Measurements from ENCODE around the gene KLHDC2. TPM values are rescaled to one million over a fixed set of nuclear protein-coding genes. Genes with fewer than 3 reads are reported as not detected.

KLHDC2 gene
- total RNA-seq, 1 donor = 83.2 TPM

DNA sequence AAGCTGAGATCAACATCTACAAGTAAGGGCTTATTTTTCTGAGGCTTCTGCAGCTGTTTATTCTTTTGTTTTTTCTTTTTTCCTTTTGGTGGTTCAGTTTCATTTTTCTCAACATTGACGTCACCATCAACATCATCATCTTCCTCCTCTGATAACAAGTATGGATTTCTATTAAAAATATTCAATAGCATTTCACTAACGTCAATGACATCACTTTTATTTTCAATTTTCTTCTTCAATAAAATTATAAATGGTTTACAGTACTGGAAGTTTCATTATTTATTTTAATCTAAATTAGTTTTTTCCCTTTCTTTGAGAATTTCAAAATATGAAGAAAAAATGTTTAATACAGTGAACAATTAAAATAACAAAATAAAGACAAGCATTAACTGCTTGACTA is 60.7 kb downstream of the KLHDC2 start:
- no peaks in the 10 kb centered on the region for H3K79me2 ChIP-seq (ENCODE audit: insufficient read depth, low read length)
- no peaks in the 10 kb centered on the region for H3K9me3 ChIP-seq (ENCODE audit: low read depth, low read length)
- no peaks in the 10 kb centered on the region for H3K27me3 ChIP-seq (ENCODE audit: insufficient read depth, low read length)
- no peaks in the 10 kb centered on the region for H3K4me1 ChIP-seq (ENCODE audit: insufficient read depth, low read length)
- H2AFZ ChIP-seq (ENCODE audit: low read length) = no peak overlapping the region
- H3K36me3 ChIP-seq (ENCODE audit: insufficient read depth, low read length) = peaks cover 85% of the 10 kb centered on the region
- H4K20me1 ChIP-seq (ENCODE audit: insufficient read depth, low read length) = no peaks in the 10 kb centered on the region
- H3K4me2 ChIP-seq (ENCODE audit: insufficient read depth, low read length) = no peak overlapping the region
- TF ChIP-seq, protein P1, sequence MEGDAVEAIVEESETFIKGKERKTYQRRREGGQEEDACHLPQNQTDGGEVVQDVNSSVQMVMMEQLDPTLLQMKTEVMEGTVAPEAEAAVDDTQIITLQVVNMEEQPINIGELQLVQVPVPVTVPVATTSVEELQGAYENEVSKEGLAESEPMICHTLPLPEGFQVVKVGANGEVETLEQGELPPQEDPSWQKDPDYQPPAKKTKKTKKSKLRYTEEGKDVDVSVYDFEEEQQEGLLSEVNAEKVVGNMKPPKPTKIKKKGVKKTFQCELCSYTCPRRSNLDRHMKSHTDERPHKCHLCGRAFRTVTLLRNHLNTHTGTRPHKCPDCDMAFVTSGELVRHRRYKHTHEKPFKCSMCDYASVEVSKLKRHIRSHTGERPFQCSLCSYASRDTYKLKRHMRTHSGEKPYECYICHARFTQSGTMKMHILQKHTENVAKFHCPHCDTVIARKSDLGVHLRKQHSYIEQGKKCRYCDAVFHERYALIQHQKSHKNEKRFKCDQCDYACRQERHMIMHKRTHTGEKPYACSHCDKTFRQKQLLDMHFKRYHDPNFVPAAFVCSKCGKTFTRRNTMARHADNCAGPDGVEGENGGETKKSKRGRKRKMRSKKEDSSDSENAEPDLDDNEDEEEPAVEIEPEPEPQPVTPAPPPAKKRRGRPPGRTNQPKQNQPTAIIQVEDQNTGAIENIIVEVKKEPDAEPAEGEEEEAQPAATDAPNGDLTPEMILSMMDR (IDR thresholded peaks at IDR 0.05; ENCODE audit: extremely low read depth, low read depth, low read length) = no peak
- H3K27ac ChIP-seq (ENCODE audit: low read depth, low read length) = no peak overlapping the region
- no peak overlapping the region for H3K4me3 ChIP-seq (ENCODE audit: insufficient read depth, low read length)
- no peak for DNase-seq (ENCODE audit: insufficient read length, low spot score, missing footprints)

Other genes starting within 250 kb of the KLHDC2 start
- 3,421 and 4,153 TPM in 2 replicates for gene RPS29, start 181.8 kb upstream of the KLHDC2 start, total RNA-seq
- gene LRR1, start 169.2 kb upstream of the KLHDC2 start, total RNA-seq = 7.6 and 16.2 TPM in 2 replicates
- 181 and 192 TPM in 2 replicates for gene RPL36AL, start 147.5 kb upstream of the KLHDC2 start, total RNA-seq
- 63.0 and 63.1 TPM in 2 replicates for gene MGAT2, start 147.4 kb upstream of the KLHDC2 start, total RNA-seq
- 9.8 and 10.0 TPM in 2 replicates for gene DNAAF2, start 132.9 kb upstream of the KLHDC2 start, total RNA-seq
- gene POLE2, start 79.9 kb upstream of the KLHDC2 start, total RNA-seq = 4.4 and 6.2 TPM in 2 replicates
- 2.9 and 4.7 TPM in 2 replicates for gene KLHDC1, start 75.0 kb upstream of the KLHDC2 start, total RNA-seq
- gene NEMF, start 84.6 kb downstream of the KLHDC2 start, total RNA-seq = 51.3 and 54.3 TPM in 2 replicates
- 58.6 and 63.9 TPM in 2 replicates for gene ARF6, start 124.9 kb downstream of the KLHDC2 start, total RNA-seq